MCF 10A (cell line): ENCODE measurements around the gene ZIC5. TPM values are rescaled to one million over a fixed set of nuclear protein-coding genes. Genes with fewer than 3 reads are reported as not detected.

Experiments
- BruUV-seq: library from RNA; stranded (reverse); fragments of 400-500 nt; replicated peaks from 2 replicates; lab custom pipeline; 2021; lab: Mats Ljungman, UMichigan
- CTCF ChIA-PET: fragments of 300-600 bp; sonication (Branson Sonifier 250); formaldehyde crosslinking; extraction: SDS; loops from one replicate; lab custom pipeline; 2021; ENCODE audit warnings: antibody characterized with exemption, inconsistent platforms; lab: Yijun Ruan, JAX
- POLR2A ChIA-PET: fragments of 300-600, 350-650 bp; sonication (Branson Sonifier 250); formaldehyde crosslinking; extraction: SDS; loops from one replicate; lab custom pipeline; 2020; ENCODE audit warnings: antibody characterized with exemption, inconsistent platforms; lab: Yijun Ruan, JAX
- DNase-seq: peaks from one replicate; pipeline ENCODE4 v3.0.0-alpha.2; 2018; ENCODE audit not compliant: unreplicated experiment
- H3K27ac Mint-ChIP-seq: one replicate; pipeline ENCODE4 v1.8.0; 2022; ENCODE audit warnings: mild to moderate bottlenecking, low read depth, mixed read lengths; ENCODE audit not compliant: unreplicated experiment
- H3K27me3 Mint-ChIP-seq: one replicate; pipeline ENCODE4 v1.8.0; 2022; ENCODE audit warnings: mixed read lengths; ENCODE audit not compliant: insufficient read depth, unreplicated experiment
- H3K36me3 Mint-ChIP-seq: one replicate; pipeline ENCODE4 v1.8.0; 2022; ENCODE audit warnings: mild to moderate bottlenecking, moderate library complexity, mixed read lengths; ENCODE audit not compliant: insufficient read depth, unreplicated experiment
- H3K4me1 Mint-ChIP-seq: one replicate; pipeline ENCODE4 v1.8.0; 2022; ENCODE audit warnings: mixed read lengths; ENCODE audit not compliant: insufficient read depth, unreplicated experiment
- H3K4me3 Mint-ChIP-seq: one replicate; pipeline ENCODE4 v1.8.0; 2022; ENCODE audit warnings: mild to moderate bottlenecking, moderate library complexity, mixed read lengths; ENCODE audit not compliant: unreplicated experiment
- H3K9me3 Mint-ChIP-seq: one replicate; pipeline ENCODE4 v1.8.0; 2022; ENCODE audit warnings: mixed read lengths; ENCODE audit not compliant: unreplicated experiment
- intact Hi-C: fragments of 100-400 bp; cut with micrococcal nuclease; formaldehyde crosslinking; loops from 2 replicates; pipeline ENCODE4 v1.14.1; 2022
- total RNA-seq: library from RNA; stranded (reverse); gene quantifications from 2 replicates; pipeline ENCODE4 v1.2.3, GENCODE V29; 2022
- TF ChIP-seq, protein P1 (sequence below): fragments of 200-600 bp; IDR thresholded peaks from one replicate; pipeline ENCODE4 v1.8.0; 2022; ENCODE audit warnings: antibody characterized with exemption, mild to moderate bottlenecking; ENCODE audit not compliant: unreplicated experiment

Gene ZIC5
- total RNA-seq, 1 experiment from 2014 or later, result not detected

DNA sequence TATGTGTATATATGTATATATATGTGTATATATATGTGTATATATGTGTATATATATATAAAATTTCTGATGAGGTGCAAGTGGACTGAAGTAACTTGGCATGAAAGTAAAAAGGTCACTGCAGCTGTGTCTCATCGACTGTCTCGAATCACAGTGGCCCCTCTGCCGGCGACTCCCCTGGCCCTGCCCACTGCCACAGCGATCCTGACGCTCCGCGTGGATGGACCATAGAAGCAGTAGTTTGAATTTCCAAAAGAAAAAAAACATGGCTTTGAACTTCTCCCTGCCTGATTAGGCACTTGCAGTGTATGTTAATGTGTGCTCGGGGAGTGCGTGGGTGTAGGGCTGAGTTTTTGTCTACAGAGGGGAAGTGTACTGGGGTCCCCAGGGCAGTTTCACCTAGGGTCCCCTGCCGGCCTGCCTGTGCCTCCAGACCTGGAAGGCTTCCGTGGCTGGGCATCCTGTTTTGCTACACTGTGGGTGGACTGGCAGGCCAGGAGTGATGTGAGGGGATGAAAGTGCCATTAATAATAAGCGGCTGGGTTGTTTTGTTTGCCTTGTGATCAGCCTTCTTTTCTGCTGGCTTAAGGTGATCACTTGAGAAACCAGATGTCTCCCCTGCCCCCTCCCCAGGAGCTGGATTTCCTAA, 10.8 kb downstream of the ZIC5 start:
- Mint-ChIP-seq H3K27ac (no peak overlapping the region), H3K9me3 (no peaks in the 10 kb centered on the region), H3K4me1 (no peaks in the 10 kb centered on the region), H3K4me3 (no peak overlapping the region), H3K36me3 (no peaks in the 10 kb centered on the region), H3K27me3 (no peaks in the 10 kb centered on the region)
- intact Hi-C loops, result no loop called here
- TF ChIP-seq, protein P1, sequence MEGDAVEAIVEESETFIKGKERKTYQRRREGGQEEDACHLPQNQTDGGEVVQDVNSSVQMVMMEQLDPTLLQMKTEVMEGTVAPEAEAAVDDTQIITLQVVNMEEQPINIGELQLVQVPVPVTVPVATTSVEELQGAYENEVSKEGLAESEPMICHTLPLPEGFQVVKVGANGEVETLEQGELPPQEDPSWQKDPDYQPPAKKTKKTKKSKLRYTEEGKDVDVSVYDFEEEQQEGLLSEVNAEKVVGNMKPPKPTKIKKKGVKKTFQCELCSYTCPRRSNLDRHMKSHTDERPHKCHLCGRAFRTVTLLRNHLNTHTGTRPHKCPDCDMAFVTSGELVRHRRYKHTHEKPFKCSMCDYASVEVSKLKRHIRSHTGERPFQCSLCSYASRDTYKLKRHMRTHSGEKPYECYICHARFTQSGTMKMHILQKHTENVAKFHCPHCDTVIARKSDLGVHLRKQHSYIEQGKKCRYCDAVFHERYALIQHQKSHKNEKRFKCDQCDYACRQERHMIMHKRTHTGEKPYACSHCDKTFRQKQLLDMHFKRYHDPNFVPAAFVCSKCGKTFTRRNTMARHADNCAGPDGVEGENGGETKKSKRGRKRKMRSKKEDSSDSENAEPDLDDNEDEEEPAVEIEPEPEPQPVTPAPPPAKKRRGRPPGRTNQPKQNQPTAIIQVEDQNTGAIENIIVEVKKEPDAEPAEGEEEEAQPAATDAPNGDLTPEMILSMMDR, result no peak
- ChIA-PET POLR2A (no interaction called here), CTCF (no interaction called here)
- BruUV-seq, result no TSS peak
- no peak for DNase-seq

DNA sequence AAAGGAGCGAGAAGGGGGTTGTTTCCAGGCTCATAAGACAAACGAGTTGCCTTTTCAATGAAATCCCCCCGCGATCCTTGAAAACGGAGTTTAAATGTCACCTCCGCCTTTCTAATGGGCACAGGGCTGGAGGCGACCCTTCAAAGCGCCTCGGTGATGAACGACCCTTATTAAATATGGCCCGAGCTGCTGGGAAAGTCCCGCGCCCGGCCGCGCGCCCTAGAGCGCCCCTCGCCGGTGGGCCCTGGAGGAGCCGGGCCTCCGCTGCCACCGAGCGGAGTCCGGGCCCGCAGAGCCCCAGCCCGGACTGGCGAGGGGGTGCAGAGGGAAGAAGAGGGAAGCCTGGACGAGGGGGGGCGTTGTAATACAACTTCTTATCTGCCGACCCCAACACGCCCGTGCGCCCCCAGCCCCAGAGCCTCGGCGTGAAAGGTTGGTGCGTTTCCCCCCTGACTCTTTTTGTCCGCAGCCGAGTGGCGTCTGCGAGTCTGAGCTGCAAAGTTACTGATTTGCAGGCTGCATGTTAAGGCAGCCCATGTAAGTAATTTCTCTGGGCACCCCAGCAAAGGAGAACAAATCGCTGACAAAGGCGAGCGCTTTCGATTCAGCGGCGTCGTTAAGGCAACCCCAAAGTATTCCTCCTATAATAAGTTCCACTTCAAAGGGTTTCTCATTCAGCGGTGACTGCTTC, 11.9 kb downstream of the ZIC5 start:
- DNase-seq, result no peak
- ChIA-PET POLR2A (no interaction called here), CTCF (interaction anchor here (0.6 kb wide), 1 partner anchor 54 kb away, joined by 5 read pairs; no protein-coding TSS in a partner anchor)
- intact Hi-C loops, result no loop called here
- Mint-ChIP-seq H3K27me3 (no peaks in the 10 kb centered on the region), H3K36me3 (no peaks in the 10 kb centered on the region), H3K4me1 (no peaks in the 10 kb centered on the region), H3K27ac (no peak overlapping the region), H3K4me3 (no peak overlapping the region), H3K9me3 (no peaks in the 10 kb centered on the region)
- BruUV-seq, result no TSS peak
- TF ChIP-seq, protein P1, result no peak

DNA sequence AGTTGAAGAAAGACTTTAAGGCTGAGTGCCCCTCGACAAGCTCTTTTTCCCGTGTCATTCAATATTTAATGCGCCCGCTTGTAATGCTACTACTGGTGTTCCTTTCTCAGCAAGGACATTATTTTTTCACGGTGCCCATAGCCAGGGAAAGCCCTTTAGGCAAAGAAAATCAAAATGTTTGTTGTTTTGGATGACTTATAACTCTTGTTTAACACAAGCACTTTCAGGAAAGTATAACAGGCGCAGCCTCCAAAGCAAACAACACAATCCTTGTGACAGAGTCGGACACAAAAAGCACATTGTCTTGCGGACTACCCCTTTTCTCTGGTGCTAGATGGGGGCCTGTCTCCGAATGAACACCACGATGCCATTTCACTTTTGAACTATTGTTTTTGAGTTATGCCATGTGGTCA, 12.4 kb downstream of the ZIC5 start:
- TF ChIP-seq, protein P1, result no peak
- no peaks in the 10 kb centered on the region for H3K36me3 Mint-ChIP-seq
- no peak overlapping the region for H3K27ac Mint-ChIP-seq
- H3K9me3 Mint-ChIP-seq, result no peaks in the 10 kb centered on the region
- no peak for DNase-seq
- no peaks in the 10 kb centered on the region for H3K4me1 Mint-ChIP-seq
- ChIA-PET CTCF (no interaction called here), POLR2A (no interaction called here)
- H3K27me3 Mint-ChIP-seq, result no peaks in the 10 kb centered on the region
- intact Hi-C loops, result no loop called here
- no TSS peak for BruUV-seq
- H3K4me3 Mint-ChIP-seq, result no peak overlapping the region

DNA sequence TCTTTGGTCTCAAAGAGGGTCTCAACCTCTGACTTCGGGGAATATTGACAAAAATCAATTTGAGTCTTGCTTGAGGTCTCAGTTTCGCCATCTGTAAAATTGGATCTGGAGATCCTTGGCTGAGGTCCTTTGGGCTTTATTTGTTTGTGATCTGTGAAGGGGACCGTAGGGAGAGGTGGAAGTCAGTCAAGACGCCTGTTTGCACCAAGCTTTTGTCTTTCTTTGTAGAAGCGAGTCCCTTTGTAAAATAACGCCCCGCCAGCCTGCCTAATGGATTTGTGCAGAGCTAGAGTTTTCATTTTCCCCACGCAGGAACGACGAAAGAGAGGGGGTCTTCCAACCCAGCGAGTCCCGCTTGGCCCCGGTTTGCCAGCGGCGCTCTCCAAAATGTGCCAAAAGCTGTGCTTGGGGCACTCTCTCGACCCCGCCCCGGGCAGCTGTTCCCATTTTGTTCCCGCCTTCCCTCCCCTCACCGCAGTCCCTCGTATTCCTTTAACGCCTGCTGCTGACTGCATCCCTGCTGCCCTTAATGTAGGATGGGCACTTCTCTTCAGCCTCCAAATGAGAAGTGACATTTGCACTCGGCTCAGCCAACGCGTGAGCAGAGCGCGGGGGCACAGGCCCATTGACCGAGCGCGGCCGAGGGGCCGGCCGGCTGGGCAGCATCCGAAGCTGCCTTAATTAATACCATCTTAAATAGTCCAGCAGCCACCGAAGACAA, 13.0 kb downstream of the ZIC5 start:
- ChIA-PET POLR2A (interaction anchor here (0.6 kb wide), 1 partner anchor 442 kb away, joined by 3 read pairs; no protein-coding TSS in a partner anchor), CTCF (no interaction called here)
- Mint-ChIP-seq H3K4me3 (no peak overlapping the region), H3K9me3 (no peaks in the 10 kb centered on the region), H3K4me1 (no peaks in the 10 kb centered on the region), H3K27ac (no peak overlapping the region), H3K36me3 (no peaks in the 10 kb centered on the region), H3K27me3 (no peaks in the 10 kb centered on the region)
- DNase-seq, result no peak
- BruUV-seq, result no TSS peak
- intact Hi-C loops, result no loop called here
- TF ChIP-seq, protein P1, result no peak
